Activated T-cell treated with anti-CD3 and anti-CD28 coated beads for 24 hours (primary cell): ENCODE measurements around the gene NAA80.
"Not testable (repeated sequence)": the region's sequence is repeated elsewhere in the genome, so short reads cannot be mapped to it uniquely, and the experiment has no call there.

ENCODE experiments used
- DNase-seq: peaks from one replicate; pipeline ENCODE4 v3.0.0-alpha.2; 2020; ENCODE audit warnings: low read depth

Gene NAA80

GRCh38 chr3:50269460-50269859, 29.7 kb downstream of the NAA80 start:
- DNase-seq = no peak

- no peak for DNase-seq
Observed at GRCh38 chr3:50268703-50269451, 30.3 kb downstream of the NAA80 start, which contains the start of gene SEMA3B. TSS of gene SEMA3B (plus strand) at chr3:50269147. CDS start at chr3:50269241, 94 bp downstream.

DNA sequence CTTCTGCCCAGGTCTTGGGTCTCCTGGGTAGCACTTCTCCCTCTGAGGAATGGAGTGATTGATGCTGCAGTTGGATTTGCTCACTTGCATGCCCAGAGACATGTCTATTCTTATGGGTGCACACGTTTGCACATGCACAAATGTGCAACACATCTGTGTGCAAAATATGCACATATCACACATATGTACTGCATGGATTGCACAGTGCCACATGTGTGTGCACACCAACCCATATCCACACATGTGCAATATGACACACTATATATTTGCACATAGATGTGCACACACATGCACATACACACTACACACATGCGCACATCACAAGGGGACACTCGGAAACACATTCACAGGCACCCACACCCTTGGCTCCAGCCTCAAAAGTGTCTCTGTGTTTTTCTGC, 30.9 kb downstream of the NAA80 start:
- DNase-seq = no peak

DNA sequence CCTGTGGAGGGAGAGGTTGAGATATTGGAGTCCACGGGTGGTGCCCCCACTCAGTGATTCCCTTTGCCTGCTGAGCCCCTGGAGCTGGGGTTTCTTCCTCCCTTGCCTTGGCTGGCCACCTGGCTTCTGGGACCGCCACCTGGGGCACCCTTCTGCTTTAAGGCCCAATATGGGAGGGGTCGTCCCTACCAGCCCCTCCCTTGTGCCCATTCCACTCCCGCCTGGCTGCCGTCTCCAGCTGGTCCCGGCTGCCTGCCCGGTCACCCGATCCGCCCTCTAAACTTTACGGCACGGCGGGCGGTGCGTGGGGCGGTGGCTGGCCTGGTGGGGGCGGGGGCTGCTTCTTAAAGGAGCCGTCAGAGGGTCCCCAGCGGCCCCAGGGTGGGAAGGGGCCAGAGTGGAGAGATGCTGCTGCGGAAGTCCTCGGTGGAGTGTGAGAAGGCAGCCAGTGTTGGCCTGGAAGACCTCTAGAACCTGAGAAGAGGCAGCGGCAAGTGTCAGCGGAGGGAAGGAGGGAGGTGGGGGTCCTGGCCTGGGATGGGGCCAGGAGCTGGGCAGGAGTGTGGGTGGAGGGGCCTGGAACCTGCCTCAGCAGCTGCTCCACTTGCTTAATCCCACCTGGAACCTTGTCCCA, 31.8 kb downstream of the NAA80 start:
- no peak for DNase-seq

DNA sequence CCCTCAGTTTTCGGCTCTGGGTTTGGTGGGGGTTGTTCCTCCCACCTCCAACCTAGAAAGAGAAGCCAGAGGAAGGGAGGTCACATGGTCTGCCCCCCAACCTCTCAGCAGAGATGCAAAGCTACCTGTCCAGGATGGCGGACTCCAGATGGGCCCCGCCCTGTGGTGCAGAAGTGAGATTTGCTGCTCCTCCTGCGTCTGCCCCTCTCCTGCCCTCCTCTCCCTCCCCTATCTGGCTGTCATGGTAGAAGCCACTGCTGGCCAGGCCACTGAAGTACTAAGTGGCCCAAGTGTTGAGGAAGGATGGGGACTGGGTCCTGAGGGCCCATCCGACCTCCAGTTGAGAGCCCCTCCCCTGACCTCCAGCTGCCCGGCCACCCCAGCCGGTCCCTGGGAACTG, 32.4 kb downstream of the NAA80 start:
- no peak for DNase-seq

DNA sequence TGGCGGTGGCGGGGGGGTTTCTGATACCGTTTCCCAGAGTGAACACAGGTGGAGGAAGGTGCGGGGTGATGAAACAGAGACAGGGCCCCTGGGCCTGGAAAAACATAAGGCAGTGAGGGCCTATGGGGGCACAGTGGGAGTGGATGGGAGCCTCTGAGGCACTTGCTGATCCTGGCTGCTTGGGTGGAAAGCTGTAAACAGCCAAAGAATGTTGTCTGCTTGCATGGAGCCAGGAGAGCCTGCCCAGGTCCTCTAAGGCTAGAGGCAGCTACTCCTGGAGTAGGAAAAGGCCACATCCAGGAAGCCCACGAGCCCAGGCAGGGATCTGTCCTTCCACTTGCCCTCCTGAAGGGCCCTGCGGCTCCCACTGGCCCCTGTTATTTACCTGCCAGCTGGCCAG, 33.2 kb downstream of the NAA80 start:
- DNase-seq = no peak

DNA sequence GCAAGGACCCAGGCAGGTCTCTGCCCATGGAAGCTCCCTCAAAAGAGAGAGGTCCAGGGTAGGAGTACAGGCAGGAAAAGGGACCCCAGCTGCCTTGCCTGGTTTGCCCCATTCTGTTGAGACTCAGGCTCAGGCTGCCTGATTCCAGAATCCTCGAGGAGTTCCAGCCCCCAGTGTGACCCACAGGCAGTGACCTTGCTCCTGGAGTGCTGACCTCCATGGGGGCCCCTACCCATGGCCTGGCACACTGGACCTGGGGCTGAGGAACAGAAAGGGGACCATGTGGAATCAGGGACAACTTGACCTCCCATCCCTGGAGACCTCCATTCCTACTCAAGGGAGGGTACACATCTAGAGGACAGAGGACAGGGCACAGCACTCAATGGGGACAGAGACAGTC, 33.6 kb downstream of the NAA80 start:
- DNase-seq = no peak

DNA sequence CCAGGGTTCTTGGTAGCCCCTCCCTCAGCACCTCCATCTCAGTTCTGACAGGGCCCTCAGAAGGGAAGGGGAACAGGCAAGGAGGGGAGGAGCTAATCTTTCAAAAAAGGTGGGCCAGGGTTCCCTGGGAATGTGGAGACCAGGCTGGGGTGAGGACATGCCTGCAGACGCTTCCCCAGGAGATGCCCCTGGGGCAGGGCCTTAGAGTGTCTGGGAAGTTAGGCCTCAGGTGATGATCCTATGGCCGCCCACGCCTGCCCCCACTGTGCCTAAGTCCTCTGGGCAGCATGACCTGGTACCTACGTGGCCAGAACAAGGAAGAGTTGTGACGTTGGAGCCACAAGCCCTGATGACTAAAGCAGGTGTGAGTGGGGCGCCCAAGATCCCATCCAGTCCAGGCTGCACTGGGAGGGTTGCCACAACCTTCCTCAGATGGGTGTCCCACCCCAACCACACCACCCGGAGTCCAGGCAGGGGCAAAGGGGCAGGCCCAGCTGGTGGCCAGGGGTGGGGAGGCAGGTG, 34.2 kb downstream of the NAA80 start:
- DNase-seq = no peak

- no peak for DNase-seq
Observed at GRCh38 chr3:50264383-50264963, 34.7 kb downstream of the NAA80 start.

- no peak for DNase-seq
Observed at GRCh38 chr3:50263478-50264382, 35.5 kb downstream of the NAA80 start.

DNA sequence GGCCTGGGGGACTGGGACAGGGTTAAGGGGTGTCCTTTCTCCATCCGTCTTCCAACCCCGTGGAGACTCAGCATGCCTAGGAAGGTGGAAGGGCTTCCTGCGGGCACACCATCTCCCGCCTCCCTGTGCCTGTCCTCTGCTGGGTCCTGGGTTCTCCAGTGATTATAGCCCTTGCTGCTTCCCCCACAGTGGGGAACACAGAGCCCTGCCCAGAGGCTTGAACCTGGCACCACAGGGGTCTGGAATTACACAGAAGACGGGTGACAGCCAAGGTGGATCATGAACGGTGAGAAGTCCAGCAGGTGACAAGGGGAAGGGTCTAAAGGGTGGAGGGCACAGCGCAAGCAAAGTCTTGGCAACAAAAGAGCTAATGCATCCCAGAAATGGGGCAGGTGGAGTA, 36.4 kb downstream of the NAA80 start:
- no peak for DNase-seq

GRCh38 chr3:50262200-50262599, 37.0 kb downstream of the NAA80 start:
- DNase-seq = not testable (repeated sequence)

GRCh38 chr3:50261505-50261904, 37.7 kb downstream of the NAA80 start:
- no peak for DNase-seq

GRCh38 chr3:50260942-50261441, 38.2 kb downstream of the NAA80 start:
- no peak for DNase-seq

- DNase-seq = peak; percentile 82
Observed at GRCh38 chr3:50260027-50260941, 38.9 kb downstream of the NAA80 start.

- DNase-seq = no peak
Observed at GRCh38 chr3:50259432-50260026, 39.7 kb downstream of the NAA80 start.

- DNase-seq = no peak
Observed at GRCh38 chr3:50258979-50259378, 40.2 kb downstream of the NAA80 start.

- DNase-seq = no peak
Observed at GRCh38 chr3:50258029-50258680, 41.0 kb downstream of the NAA80 start.

- no peak for DNase-seq
Observed at GRCh38 chr3:50256978-50257890, 42.0 kb downstream of the NAA80 start.
